OCI-LY7 (cell line): Measurements from ENCODE around the gene C11orf52. TPM values are rescaled to one million over a fixed set of nuclear protein-coding genes. Genes with fewer than 3 reads are reported as not detected.

Experiments
- BruUV-seq: library from RNA; stranded (reverse); fragments of 400-500 nt; replicated peaks from 2 replicates; lab custom pipeline; 2021; lab: Mats Ljungman, UMichigan
- CTCF ChIA-PET: fragments of 300-600 bp; sonication (Branson Sonifier 250); formaldehyde crosslinking; loops from one replicate; lab custom pipeline; 2022; ENCODE audit warnings: antibody characterized with exemption; ENCODE audit not compliant: unreplicated experiment; lab: Charles Lee
- POLR2A ChIA-PET: fragments of 300-600 bp; sonication (Branson Sonifier 250); formaldehyde crosslinking; loops from one replicate; lab custom pipeline; 2022; ENCODE audit warnings: antibody characterized with exemption; lab: Charles Lee
- DNase-seq: peaks from one replicate; pipeline ENCODE4 v3.0.0-alpha.2; 2015; ENCODE audit warnings: low spot score
- H2AFZ ChIP-seq: fragments of 200-600 bp; sonication (generic), shearing (Covaris generic); 2 replicates; pipeline ENCODE4 v1.6.1; 2014; ENCODE audit warnings: mild to moderate bottlenecking, antibody characterized with exemption, low read length, moderate library complexity
- H3K27ac ChIP-seq: fragments of 200-600 bp; sonication (generic); 2 replicates; pipeline ENCODE4 v1.5.1; 2014; ENCODE audit warnings: mixed run types, low read depth, mild to moderate bottlenecking, moderate library complexity, low read length, inconsistent platforms; ENCODE audit not compliant: poor library complexity, severe bottlenecking
- H3K36me3 ChIP-seq: fragments of 200-600 bp; sonication (generic); 2 replicates; pipeline ENCODE4 v1.6.1; 2014; ENCODE audit warnings: mild to moderate bottlenecking, antibody characterized with exemption, low read length, moderate library complexity, mixed read lengths; ENCODE audit not compliant: insufficient read depth
- H3K4me1 ChIP-seq: fragments of 200-600 bp; sonication (generic); 2 replicates; pipeline ENCODE4 v1.5.1; 2014; ENCODE audit warnings: mild to moderate bottlenecking, low read length; ENCODE audit not compliant: insufficient read depth, poor library complexity, severe bottlenecking
- H3K4me2 ChIP-seq: fragments of 200-600 bp; sonication (generic); 2 replicates; pipeline ENCODE4 v1.6.1; 2014; ENCODE audit warnings: mild to moderate bottlenecking, low read length
- H3K4me3 ChIP-seq: fragments of 200-600 bp; sonication (generic); 2 replicates; pipeline ENCODE4 v1.5.1; 2014; ENCODE audit warnings: mild to moderate bottlenecking, low read depth, low read length; ENCODE audit not compliant: poor library complexity, severe bottlenecking
- H3K79me2 ChIP-seq: fragments of 200-600 bp; sonication (generic); 2 replicates; pipeline ENCODE4 v1.6.1; 2016; ENCODE audit warnings: low read depth, mild to moderate bottlenecking, low read length, moderate library complexity, mixed read lengths; ENCODE audit not compliant: insufficient read depth
- H3K9me2 ChIP-seq: fragments of 200-600 bp; sonication (generic); 2 replicates; pipeline ENCODE4 v1.6.1; 2016; ENCODE audit warnings: mild to moderate bottlenecking, low read length, mixed read lengths; ENCODE audit not compliant: insufficient read depth
- H3K9me3 ChIP-seq: fragments of 200-600 bp; sonication (generic); 2 replicates; pipeline ENCODE4 v1.6.1; 2014; ENCODE audit warnings: mild to moderate bottlenecking, mixed run types, low read length, mixed read lengths
- H4K20me1 ChIP-seq: fragments of 200-600 bp; sonication (generic); 2 replicates; pipeline ENCODE4 v1.6.1; 2014; ENCODE audit warnings: mild to moderate bottlenecking, antibody characterized with exemption, low read length, moderate library complexity, mixed read lengths; ENCODE audit not compliant: insufficient read depth
- CTCF ChIP-seq: fragments of 200-600 bp; sonication (generic); conservative IDR thresholded peaks from 2 replicates; pipeline ENCODE4 v1.5.1; 2014; ENCODE audit warnings: mild to moderate bottlenecking, antibody characterized with exemption, low read length, moderate library complexity, mixed read lengths
- EZH2phosphoT487 ChIP-seq: fragments of 200-600 bp; sonication (generic); IDR thresholded peaks from 2 replicates; pipeline ENCODE4 v1.6.1; 2018; ENCODE audit warnings: low read depth, borderline replicate concordance, mild to moderate bottlenecking, mixed run types, antibody characterized with exemption, low read length, moderate library complexity, mixed read lengths
- intact Hi-C: fragments of 100-400 bp; cut with micrococcal nuclease; formaldehyde crosslinking; loops from one replicate; pipeline ENCODE4 v1.10.0; 2022; ENCODE audit not compliant: unreplicated experiment
- total RNA-seq, 2 experiments: library from RNA; depleted of rRNA in 1 of 2; stranded (reverse); fragments of >200 nt in 1 of 2; shearing (Covaris generic) in 1 of 2; gene quantifications; 2 replicates each; pipeline ENCODE4 v1.2.3, GENCODE V29; 2014 to 2022

Gene C11orf52
- total RNA-seq, 2 experiments from 2014 or later, result not detected

GRCh38 chr11:111945198-111945597 is 26.5 kb downstream of the C11orf52 start:
- Histone ChIP-seq H3K79me2 (no peaks in the 10 kb centered on the region), H3K9me2 (no peaks in the 10 kb centered on the region), H4K20me1 (no peaks in the 10 kb centered on the region), H3K36me3 (no peaks in the 10 kb centered on the region), H3K4me1 (peaks cover 13% of the 10 kb centered on the region), H3K9me3 (no peaks in the 10 kb centered on the region), H3K27ac (no peak overlapping the region), H3K4me3 (no peak overlapping the region), H3K4me2 (no peak overlapping the region), H2AFZ (no peak overlapping the region)
- intact Hi-C loops, result no loop called here
- no peak for DNase-seq
- POLR2A ChIA-PET, result interaction anchor here (0.6 to 2.6 kb wide), 7 partner anchors 8 to 158 kb away, joined by 3 to 10 read pairs (median 3); partner anchors contain the start of gene DIXDC1
- TF ChIP-seq CTCF, result no peak
- TF ChIP-seq EZH2phosphoT487, result no peak
- BruUV-seq, result no TSS peak
- CTCF ChIA-PET, result no interaction called here

- no peaks in the 10 kb centered on the region for H4K20me1 ChIP-seq
- no TSS peak for BruUV-seq
- no peak for DNase-seq
- H3K4me3 ChIP-seq, result no peak overlapping the region
- H3K79me2 ChIP-seq, result no peaks in the 10 kb centered on the region
- H3K36me3 ChIP-seq, result no peaks in the 10 kb centered on the region
- POLR2A ChIA-PET, result interaction anchor here (0.7 to 2.6 kb wide), 4 partner anchors 20 to 677 kb away, joined by 3 to 10 read pairs (median 5); no protein-coding TSS in a partner anchor
- H3K9me3 ChIP-seq, result 0 out of 2 replicates have a peak, but pooled peaks cover 5% of the 10 kb centered on the region
- CTCF ChIA-PET, result no interaction called here
- 0 out of 2 replicates have a peak overlapping the region, but pooled peaks have one; percentile 22 for H3K4me2 ChIP-seq
- H3K4me1 ChIP-seq, result peaks cover 13% of the 10 kb centered on the region
- H3K9me2 ChIP-seq, result no peaks in the 10 kb centered on the region
- no peak overlapping the region for H2AFZ ChIP-seq
- intact Hi-C loops, result no loop called here
- no peak overlapping the region for H3K27ac ChIP-seq
- TF ChIP-seq CTCF (no peak), EZH2phosphoT487 (no peak)
These were observed 27.8 kb downstream of the C11orf52 start for GRCh38 chr11:111946499-111946898.

GRCh38 chr11:111947143-111947542 is 28.4 kb downstream of the C11orf52 start:
- POLR2A ChIA-PET, result interaction anchor here (0.8 to 2.6 kb wide), 3 partner anchors 12 to 677 kb away, joined by 3 to 10 read pairs (median 7); no protein-coding TSS in a partner anchor
- Histone ChIP-seq H3K4me2 (0 out of 2 replicates have a peak overlapping the region, but pooled peaks have one; percentile 22), H3K79me2 (no peaks in the 10 kb centered on the region), H2AFZ (peak overlapping the region; percentile 17; the same call in 1 of the 2 replicates), H3K9me2 (no peaks in the 10 kb centered on the region), H3K4me1 (peaks cover 13% of the 10 kb centered on the region), H3K4me3 (no peak overlapping the region), H3K27ac (no peak overlapping the region), H4K20me1 (no peaks in the 10 kb centered on the region), H3K36me3 (no peaks in the 10 kb centered on the region), H3K9me3 (0 out of 2 replicates have a peak, but pooled peaks cover 5% of the 10 kb centered on the region)
- TF ChIP-seq CTCF (no peak), EZH2phosphoT487 (no peak)
- BruUV-seq, result no TSS peak
- CTCF ChIA-PET, result no interaction called here
- peak; percentile 13 for DNase-seq
- intact Hi-C loops, result no loop called here
